Measurements from ENCODE around the gene LRFN2. TPM values are rescaled to one million over a fixed set of nuclear protein-coding genes. Genes with fewer than 3 reads are reported as not detected.

Gene LRFN2
- polyA plus RNA-seq, 1 donor (not counting 4 experiments of a cell fraction or from before 2014, with no cell fraction given): not detected

DNA sequence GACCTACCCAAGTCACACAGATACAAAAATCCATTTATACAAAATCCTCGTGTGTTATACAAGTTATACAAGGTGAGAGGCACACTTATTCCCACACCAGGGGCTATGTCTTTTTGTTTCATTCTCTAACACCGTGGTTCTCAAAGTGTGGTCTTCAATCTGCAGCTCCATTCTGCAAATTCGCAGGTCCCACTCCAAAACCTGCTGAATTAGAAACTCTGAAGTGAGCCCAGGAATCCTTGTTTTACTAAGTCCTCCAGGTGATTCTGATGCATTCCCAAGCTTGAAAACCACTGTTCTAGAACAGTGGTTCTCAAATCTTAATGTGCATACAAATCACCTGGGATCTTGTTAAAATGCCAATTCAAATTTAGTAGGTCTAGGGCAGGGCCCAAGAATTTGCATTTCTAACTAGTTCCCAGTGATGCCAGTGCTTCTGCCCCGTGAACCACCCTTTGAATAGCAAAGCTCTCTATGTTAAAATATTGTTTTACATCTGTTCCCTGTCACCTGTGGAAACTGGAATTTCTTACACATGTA, 35.1 kb downstream of the LRFN2 start:
- no peak overlapping the region for H2AFZ ChIP-seq (ENCODE audit: control insufficient read depth, low read length)
- no peak overlapping the region for H3K9ac ChIP-seq (ENCODE audit: control insufficient read depth, extremely low read depth, insufficient read depth, low read length)
- no peak overlapping the region for H3K4me3 ChIP-seq (ENCODE audit: control insufficient read depth in 2 of 3, extremely low read depth in 1 of 3, insufficient read depth in 2 of 3, low read depth in 1 of 3, low read length in 3 of 3)
- DNase-seq (ENCODE audit: low read depth, low spot score) (no peak), FAIRE-seq (no peak)
- H3K9me1 ChIP-seq (ENCODE audit: control insufficient read depth, extremely low read depth, insufficient read depth, low read length): no peaks in the 10 kb centered on the region
- H3K4me1 ChIP-seq (ENCODE audit: control insufficient read depth, extremely low read depth, insufficient read depth, low read length): no peaks in the 10 kb centered on the region
- dilution Hi-C loops (cut with MboI; ENCODE audit: extremely low pct_ligation_motif_present, low sequenced_read_pairs): no loop called here
- H4K20me1 ChIP-seq (ENCODE audit: control insufficient read depth, extremely low read depth, insufficient read depth, low read length): no peaks in the 10 kb centered on the region
- no peaks in the 10 kb centered on the region for H3K79me2 ChIP-seq (ENCODE audit: control insufficient read depth, insufficient read depth, low read length)
- no peaks in the 10 kb centered on the region for H3K36me3 ChIP-seq (ENCODE audit: control insufficient read depth in 2 of 2, extremely low read depth in 1 of 2, insufficient read depth in 2 of 2, low read length in 2 of 2)
- peaks cover 6% of the 10 kb centered on the region for H3K27me3 ChIP-seq (ENCODE audit: control insufficient read depth, extremely low read depth, insufficient read depth, low read length)
- H3K4me2 ChIP-seq (ENCODE audit: control insufficient read depth, extremely low read depth, insufficient read depth, low read depth, low read length): no peak overlapping the region
- TF ChIP-seq CTCF (optimal IDR thresholded peaks at IDR 0.05 in 1 of 3, IDR thresholded peaks at IDR 0.05 in 1 of 3, conservative IDR thresholded peaks at IDR 0.05 in 1 of 3; ENCODE audit: extremely low read depth in 1 of 3, insufficient read depth in 2 of 3, low read length in 3 of 3) (no peak), EZH2 (IDR thresholded peaks at IDR 0.05; ENCODE audit: low read length) (no peak)
- H3K9me3 ChIP-seq (ENCODE audit: control insufficient read depth, low read depth, low read length): no peaks in the 10 kb centered on the region
- H3K27ac ChIP-seq (ENCODE audit: control insufficient read depth, insufficient read depth, low read length): no peak overlapping the region

DNA sequence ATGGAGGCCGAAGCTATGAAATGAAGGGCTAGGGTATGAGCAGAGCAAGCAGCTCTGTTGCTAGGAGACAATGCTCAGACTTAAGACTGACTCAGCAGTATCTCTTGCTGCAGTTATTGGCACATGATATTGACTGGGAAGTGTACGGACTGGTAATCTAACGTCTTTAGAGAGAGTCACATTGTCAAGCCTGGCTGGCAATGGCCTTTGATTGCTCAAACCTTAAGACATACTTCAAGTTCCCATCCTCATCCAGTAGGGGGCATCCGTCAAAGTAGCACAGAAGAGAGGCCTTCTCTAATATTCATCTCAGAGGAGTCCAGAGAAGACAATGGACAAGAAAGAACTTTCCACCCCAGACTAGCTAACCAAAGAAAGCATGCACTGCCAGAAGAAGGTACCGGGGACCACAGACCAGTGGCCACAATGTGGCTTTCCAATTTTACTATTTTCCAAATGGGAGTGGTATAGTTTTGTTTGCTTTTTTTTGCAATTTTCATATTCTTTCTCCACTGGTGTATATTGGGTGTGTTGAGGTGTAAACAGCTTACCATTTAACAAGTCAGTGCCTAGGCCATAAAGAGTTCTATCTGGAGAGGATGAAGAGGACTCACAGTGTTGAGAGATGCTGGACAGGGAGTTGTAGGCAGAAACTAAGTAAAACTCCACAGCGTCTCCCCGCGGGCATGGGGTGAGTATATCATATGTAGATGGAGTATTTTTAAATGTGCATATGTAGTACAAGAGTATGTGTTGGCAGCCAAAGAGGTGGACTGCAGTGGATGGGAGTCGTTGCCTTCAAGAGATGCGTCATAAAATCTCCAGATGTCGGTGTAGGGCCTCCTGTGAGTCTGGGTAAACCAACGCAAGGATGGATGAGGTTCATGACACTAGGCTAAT, 36.7 kb downstream of the LRFN2 start:
- Histone ChIP-seq H3K9me3 (ENCODE audit: control insufficient read depth, low read depth, low read length) (no peaks in the 10 kb centered on the region), H3K4me2 (ENCODE audit: control insufficient read depth, extremely low read depth, insufficient read depth, low read depth, low read length) (no peak overlapping the region), H3K27ac (ENCODE audit: control insufficient read depth, insufficient read depth, low read length) (no peak overlapping the region), H3K79me2 (ENCODE audit: control insufficient read depth, insufficient read depth, low read length) (no peaks in the 10 kb centered on the region), H3K9me1 (ENCODE audit: control insufficient read depth, extremely low read depth, insufficient read depth, low read length) (no peaks in the 10 kb centered on the region), H3K4me1 (ENCODE audit: control insufficient read depth, extremely low read depth, insufficient read depth, low read length) (no peaks in the 10 kb centered on the region), H4K20me1 (ENCODE audit: control insufficient read depth, extremely low read depth, insufficient read depth, low read length) (no peaks in the 10 kb centered on the region), H3K4me3 (ENCODE audit: control insufficient read depth in 2 of 3, extremely low read depth in 1 of 3, insufficient read depth in 2 of 3, low read depth in 1 of 3, low read length in 3 of 3) (no peak overlapping the region), H3K9ac (ENCODE audit: control insufficient read depth, extremely low read depth, insufficient read depth, low read length) (no peak overlapping the region), H3K36me3 (ENCODE audit: control insufficient read depth in 2 of 2, extremely low read depth in 1 of 2, insufficient read depth in 2 of 2, low read length in 2 of 2) (no peaks in the 10 kb centered on the region), H2AFZ (ENCODE audit: control insufficient read depth, low read length) (no peak overlapping the region), H3K27me3 (ENCODE audit: control insufficient read depth, extremely low read depth, insufficient read depth, low read length) (peaks cover 5% of the 10 kb centered on the region)
- dilution Hi-C loops (cut with MboI; ENCODE audit: extremely low pct_ligation_motif_present, low sequenced_read_pairs): no loop called here
- peak; percentile 76 for FAIRE-seq
- TF ChIP-seq EZH2 (IDR thresholded peaks at IDR 0.05; ENCODE audit: low read length) (no peak), CTCF (optimal IDR thresholded peaks at IDR 0.05 in 1 of 3, IDR thresholded peaks at IDR 0.05 in 1 of 3, conservative IDR thresholded peaks at IDR 0.05 in 1 of 3; ENCODE audit: extremely low read depth in 1 of 3, insufficient read depth in 2 of 3, low read length in 3 of 3) (peak; percentile 54 to 68 (median 62))
- no peak for DNase-seq (ENCODE audit: low read depth, low spot score)
